Placental epithelial cell (primary cell): ENCODE results near the gene FAM83B. TPM values are rescaled to one million over a fixed set of nuclear protein-coding genes. Genes with fewer than 3 reads are reported as not detected.

ENCODE experiments used
- total RNA-seq: library from RNA; depleted of rRNA; stranded (reverse); fragments of >200 nt; gene quantifications from 2 replicates; pipeline ENCODE4 v1.2.3, GENCODE V29; 2012

The FAM83B gene
- total RNA-seq: 58.9 and 74.4 TPM in 2 replicates

GRCh38 chr6:54846243-54846856 lies at the start of gene FAM83B:
Gene FAM83B, plus strand, starts transcription at chr6:54846771. Its CDS starts 23,476 bp downstream, at chr6:54870247.

